ENCODE measurements around the gene ETV3L. TPM values are rescaled to one million over a fixed set of nuclear protein-coding genes. Genes with fewer than 3 reads are reported as not detected.

The ETV3L gene
- total RNA-seq, 1 donor from 2014 or later = not detected

GRCh38 chr1:157091668-157092273 is 7.8 kb downstream of the ETV3L start:
- intact Hi-C loops (cut with DNase I) = no loop called here
- Histone ChIP-seq H3K4me3 (no peak overlapping the region), H3K4me1 (no peaks in the 10 kb centered on the region), H3K27me3 (ENCODE audit: low read depth) (no peaks in the 10 kb centered on the region), H3K27ac (no peak overlapping the region), H3K36me3 (no peaks in the 10 kb centered on the region), H3K9me3 (no peaks in the 10 kb centered on the region)
- no peak for TF ChIP-seq CTCF (IDR thresholded peaks at IDR 0.05)
- DNase-seq (no peak), ATAC-seq (no peak)

- no peak for TF ChIP-seq CTCF (IDR thresholded peaks at IDR 0.05)
- H3K27me3 ChIP-seq (ENCODE audit: low read depth) = no peaks in the 10 kb centered on the region
- no peaks in the 10 kb centered on the region for H3K36me3 ChIP-seq
- no peaks in the 10 kb centered on the region for H3K4me1 ChIP-seq
- H3K4me3 ChIP-seq = no peak overlapping the region
- no peak overlapping the region for H3K27ac ChIP-seq
- no peak for ATAC-seq
- DNase-seq = no peak
- H3K9me3 ChIP-seq = no peaks in the 10 kb centered on the region
- intact Hi-C loops (cut with DNase I) = no loop called here
Observed at GRCh38 chr1:157091186-157091585, 8.4 kb downstream of the ETV3L start.

- Histone ChIP-seq H3K36me3 (no peaks in the 10 kb centered on the region), H3K27ac (no peak overlapping the region), H3K9me3 (no peaks in the 10 kb centered on the region), H3K27me3 (ENCODE audit: low read depth) (no peaks in the 10 kb centered on the region), H3K4me1 (no peaks in the 10 kb centered on the region), H3K4me3 (no peak overlapping the region)
- TF ChIP-seq CTCF (IDR thresholded peaks at IDR 0.05) = no peak
- DNase-seq (no peak), ATAC-seq (no peak)
- intact Hi-C loops (cut with DNase I) = no loop called here
Observed at GRCh38 chr1:157090771-157091170, 8.8 kb downstream of the ETV3L start.

- TF ChIP-seq CTCF (IDR thresholded peaks at IDR 0.05) = peak; percentile 97
- intact Hi-C loops (cut with DNase I) = no loop called here
- Histone ChIP-seq H3K36me3 (no peaks in the 10 kb centered on the region), H3K4me3 (no peak overlapping the region), H3K4me1 (no peaks in the 10 kb centered on the region), H3K27me3 (ENCODE audit: low read depth) (no peaks in the 10 kb centered on the region), H3K9me3 (no peaks in the 10 kb centered on the region), H3K27ac (no peak overlapping the region)
- DNase-seq (peak; percentile 89), ATAC-seq (peak; percentile 90 to 91)
Observed at GRCh38 chr1:157090196-157090647, 9.4 kb downstream of the ETV3L start.

- Histone ChIP-seq H3K36me3 (no peaks in the 10 kb centered on the region), H3K27me3 (ENCODE audit: low read depth) (no peaks in the 10 kb centered on the region), H3K27ac (no peak overlapping the region), H3K4me1 (no peaks in the 10 kb centered on the region), H3K9me3 (no peaks in the 10 kb centered on the region), H3K4me3 (no peak overlapping the region)
- no peak for TF ChIP-seq CTCF (IDR thresholded peaks at IDR 0.05)
- no peak for ATAC-seq
- no peak for DNase-seq
- intact Hi-C loops (cut with DNase I) = loop anchor here (5.0 kb wide), 1 partner anchor 68 kb away; no protein-coding TSS in a partner anchor
Observed at GRCh38 chr1:157089789-157090188, 9.8 kb downstream of the ETV3L start.
